HG02973 (cell line): Measurements from ENCODE around the gene NQO2.

ENCODE experiments used
- ATAC-seq: cut with Tn5 transposase; IDR thresholded peaks from one replicate; pipeline ENCODE4 v1.9.1; 2021; ENCODE audit warnings: moderate library complexity; ENCODE audit not compliant: unreplicated experiment

The NQO2 gene, protein sequence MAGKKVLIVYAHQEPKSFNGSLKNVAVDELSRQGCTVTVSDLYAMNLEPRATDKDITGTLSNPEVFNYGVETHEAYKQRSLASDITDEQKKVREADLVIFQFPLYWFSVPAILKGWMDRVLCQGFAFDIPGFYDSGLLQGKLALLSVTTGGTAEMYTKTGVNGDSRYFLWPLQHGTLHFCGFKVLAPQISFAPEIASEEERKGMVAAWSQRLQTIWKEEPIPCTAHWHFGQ

DNA sequence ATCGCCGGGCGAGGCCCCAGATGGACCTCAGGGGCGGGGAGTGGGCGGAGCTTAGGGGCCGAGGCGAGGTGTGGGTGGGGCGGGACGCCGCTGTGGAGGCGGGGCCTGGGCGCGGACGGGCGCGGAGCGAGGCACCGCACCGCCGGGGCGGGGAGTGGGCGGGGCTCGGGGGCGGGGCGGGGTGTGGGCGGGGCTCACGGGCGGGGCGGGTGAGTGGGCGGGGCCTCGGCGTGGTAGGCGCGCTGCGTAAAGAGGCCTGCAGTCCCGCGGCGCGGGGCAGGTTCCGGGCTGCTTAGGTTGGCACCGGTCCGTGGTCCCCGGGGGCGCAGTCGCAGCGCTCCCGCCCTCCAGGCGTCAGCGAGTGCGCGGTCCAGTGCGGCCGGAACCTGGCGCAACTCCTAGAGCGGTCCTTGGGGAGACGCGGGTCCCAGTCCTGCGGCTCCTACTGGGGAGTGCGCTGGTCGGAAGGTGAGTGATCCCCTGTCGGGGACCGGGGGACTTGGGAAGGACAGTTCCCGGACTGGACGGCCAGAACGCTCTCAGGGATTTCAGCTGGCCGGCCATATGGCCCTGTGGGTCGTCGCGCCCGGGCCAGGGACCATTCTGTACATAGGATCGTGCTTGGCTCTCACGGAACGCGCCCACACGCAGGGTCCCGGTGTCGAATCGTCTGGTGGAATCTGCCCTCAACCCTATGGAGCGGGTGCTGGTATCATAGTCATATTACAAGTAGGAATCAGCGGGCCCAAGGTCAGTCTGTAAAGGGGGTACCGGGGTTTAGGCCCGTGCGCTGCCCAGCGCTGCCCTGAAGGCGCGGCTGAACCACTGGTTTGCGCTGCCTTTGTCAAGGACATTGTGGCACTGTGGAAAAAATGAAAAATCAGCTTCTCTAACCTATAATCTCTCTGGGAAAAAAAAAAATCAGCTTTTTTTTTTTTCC is at the start of gene NQO2:
NQO2 (plus strand) TSS at position 277 of the 940 bp plus-strand sequence. CDS start 6,659 bp downstream, outside the sequence.
- peak; percentile 71 for ATAC-seq

DNA sequence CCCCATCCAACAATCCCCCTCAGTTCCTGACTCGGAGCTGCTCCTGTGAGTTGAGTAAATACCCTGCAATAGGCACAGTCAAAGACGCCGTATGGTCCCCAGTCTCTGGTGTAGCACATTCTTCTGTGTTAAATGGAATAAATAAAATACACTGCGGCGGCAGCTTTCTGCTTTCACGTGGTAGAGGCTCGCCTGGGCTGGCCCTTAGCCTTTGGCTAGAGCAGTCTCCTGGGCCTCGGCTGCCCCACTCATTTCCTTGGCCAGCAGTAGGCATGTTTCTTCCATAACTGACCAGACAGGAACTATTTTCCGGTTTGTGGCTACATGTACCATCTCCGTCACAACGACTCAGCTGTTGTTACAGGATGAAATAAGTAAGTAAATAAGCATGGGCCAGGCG is 49.0 kb upstream of the NQO2 start:
- ATAC-seq: no peak

DNA sequence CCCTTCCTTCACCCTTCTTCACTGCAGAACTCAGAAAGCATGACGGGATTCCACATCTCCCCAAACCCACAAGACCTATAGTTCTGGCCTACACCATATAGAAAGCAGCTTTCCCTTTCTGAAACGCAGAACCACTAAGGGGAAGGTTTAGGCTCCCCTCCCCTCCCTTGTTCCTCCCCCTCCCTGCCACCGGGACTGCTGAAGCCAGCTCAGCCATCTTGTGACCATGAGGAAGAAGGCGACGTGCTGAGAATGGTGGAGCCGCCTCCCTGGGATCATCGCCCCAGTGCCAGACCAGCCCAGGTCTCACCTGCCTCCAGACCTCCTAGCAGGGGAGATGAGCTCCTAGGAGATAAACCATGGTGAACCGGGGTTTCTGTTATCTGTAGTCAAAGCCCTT is 48.0 kb upstream of the NQO2 start:
- ATAC-seq: no peak

DNA sequence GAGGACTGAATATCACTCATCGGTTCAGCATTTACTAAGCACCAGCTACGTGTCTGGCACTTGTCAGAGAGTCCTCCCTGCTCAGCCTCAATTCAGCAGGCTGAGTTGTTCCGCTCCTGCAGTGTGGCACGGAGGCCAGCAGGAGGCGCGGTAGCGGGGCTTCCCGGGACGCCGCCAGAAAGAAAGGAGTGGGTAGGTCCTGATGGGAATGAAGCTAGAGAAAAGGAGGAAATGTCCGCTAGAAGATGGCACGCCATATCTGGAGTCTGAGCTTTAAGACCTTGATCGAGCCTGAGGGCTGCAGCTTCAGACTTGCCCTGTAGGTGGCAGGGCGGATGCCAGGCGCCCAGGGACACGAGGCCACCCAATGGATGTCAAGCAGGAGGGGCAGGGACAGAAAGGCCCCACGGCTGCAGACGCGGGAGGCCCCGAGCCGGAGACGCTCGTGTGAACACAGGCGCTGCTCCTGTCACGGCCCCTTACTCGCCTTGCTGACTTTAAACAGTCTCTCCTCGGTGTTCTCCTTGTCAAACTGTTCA is 47.1 kb upstream of the NQO2 start:
- no peak for ATAC-seq

DNA sequence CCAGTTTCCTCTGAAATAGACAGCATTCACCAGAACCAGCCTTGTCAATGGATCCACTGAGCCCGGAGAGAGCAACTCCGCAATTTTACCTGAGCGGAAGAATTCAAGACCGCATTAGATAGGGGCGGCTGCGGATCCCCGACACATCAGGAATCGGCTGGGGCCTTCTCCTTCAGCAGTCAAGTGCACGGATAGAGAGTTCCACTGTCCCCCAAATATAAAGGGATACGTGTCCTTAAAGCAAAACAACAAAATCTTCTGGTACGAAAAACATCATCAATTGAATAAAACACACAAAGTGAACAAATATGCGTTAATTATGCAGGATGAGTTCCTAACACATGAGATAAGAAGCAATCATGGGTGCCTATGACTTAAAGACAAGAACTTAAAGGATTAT is 46.6 kb upstream of the NQO2 start:
- no peak for ATAC-seq

DNA sequence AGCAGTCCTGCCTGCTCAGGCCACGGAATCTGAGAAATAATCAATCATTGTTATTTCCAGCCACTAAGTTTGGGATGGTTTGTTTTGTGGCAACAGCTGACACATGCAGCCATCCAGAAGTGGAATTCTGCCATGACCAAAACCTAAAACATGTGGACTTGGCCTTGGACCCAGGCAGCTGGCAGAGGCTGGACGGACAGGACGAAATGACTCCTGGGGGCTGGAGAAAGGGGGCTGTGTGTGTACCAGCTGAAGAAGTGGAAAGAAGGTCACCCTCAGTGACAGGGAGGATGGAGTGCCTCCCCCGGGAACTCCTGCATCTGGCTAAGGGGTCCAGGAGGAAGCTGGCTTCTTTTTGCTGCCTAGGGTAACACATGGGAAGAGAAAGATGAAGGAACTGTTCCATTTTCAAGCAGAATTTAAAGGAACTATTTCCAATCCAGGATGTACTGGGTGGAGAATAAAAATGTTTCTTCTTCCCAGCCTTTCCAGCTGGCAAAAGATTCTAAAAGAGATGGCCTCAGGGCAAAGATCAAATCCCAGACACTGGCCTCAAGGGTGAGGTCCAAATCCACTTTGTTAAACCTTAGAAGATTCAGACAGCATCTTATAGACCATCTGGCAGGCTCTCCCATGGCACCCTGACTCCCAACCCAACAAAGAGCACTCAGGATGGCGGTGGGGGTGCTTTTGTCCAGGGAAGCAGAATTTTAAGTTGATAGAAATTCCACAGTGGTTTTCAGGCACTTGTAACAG is 42.6 kb upstream of the NQO2 start:
- no peak for ATAC-seq

DNA sequence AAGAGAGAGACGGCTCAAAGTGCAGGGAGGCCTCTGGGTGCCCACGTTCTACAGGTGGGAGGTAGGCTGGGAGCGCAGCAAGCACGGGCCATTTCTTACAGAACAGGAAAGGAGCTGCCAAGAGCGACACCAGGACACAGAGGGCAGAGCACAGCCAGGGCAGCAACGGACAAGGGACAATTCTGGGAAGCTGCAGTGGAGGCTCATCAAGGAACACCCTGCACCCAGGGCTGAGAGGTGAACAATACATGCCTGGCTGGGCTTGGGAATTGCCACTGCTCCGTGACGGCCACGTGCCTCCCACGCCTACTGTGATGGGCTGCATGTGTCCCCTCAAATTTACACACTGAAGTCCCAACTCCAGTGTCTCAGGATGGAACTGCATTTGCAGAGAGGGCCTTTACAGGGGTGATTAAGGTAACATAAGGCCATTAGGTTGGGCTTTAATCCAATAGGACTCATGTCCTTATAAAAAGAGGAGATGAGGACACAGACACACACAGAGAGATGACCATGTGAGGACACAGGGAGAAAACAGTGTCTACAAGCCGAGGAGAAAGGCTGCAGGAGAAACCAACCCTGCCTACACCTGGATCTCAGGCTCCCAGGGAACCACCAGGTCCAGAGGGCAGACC is 41.9 kb upstream of the NQO2 start:
- ATAC-seq: no peak

DNA sequence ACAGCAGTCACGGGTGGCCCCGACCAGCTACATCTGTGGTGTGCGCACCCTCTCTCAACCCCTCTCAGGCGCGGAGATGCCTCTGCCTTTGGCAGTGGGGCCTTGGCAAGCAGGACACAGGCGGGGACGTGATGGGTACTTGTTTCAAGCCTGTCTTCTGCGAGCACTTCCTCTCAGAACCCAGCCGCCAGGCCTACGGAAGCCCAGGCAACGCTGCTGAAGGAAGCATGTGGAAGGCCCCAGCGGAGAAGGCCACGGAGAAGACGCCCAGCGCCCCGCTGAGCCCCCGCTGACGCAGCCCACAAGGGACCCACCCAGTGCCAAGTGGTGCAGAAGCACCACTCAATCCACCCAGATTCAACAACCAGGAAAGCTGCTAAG is 41.4 kb upstream of the NQO2 start:
- no peak for ATAC-seq

DNA sequence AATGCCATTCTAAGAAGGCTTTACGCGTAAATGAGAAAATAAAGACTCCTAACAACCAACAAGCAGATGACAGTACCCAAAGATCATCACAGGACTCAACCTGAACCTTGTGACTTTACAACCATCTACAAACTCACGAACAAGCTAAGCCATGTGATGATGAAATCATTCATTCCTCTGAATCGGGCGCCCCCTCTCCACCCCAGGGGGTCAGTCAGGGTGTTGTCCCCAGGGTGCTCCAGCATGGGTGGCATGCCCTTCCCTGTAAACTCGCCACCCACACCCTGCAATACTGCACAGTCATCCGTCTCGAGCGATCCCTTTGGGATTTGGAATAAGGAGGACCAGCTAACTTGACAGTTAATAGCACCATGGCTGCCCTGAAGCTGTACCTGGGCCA is 40.9 kb upstream of the NQO2 start:
- no peak for ATAC-seq

DNA sequence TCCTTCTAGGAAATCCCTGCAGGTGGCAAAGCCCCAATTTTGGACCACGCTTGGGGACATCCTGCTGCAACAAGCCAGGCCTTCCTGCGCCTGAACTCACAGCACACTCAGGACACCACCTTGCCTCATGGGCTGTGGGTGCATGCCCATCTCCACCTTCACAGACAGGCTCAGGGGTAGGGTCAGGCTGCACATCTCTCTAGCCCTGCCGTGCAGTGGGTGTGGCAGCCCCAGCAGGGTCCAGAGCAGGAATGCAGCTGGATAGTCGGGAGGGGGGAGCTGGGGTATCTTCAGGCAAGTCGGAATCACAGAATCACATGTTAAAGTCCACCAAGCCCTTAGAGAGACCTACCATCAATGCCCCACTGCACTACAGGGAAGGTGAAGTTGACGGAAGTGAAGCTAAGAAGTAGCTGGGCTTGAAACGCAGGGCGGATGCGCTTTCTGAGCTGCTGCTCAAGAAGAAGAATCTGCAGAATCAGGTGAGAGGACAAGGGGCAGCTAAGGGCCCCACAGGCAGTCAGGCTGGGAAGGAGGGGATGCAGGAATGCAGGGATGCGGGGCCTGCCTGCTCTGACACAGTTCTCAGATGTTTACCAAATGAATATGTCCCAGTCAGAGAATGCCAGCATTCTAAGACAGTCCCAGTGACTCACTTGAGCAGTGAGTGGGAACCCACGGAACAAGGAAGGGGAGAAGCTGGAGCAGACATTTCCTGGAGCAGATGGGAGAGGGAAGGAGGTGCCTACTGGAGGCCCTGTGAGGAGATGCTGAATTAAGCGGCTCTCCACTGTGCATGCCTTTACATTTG is 39.6 kb upstream of the NQO2 start:
- no peak for ATAC-seq

DNA sequence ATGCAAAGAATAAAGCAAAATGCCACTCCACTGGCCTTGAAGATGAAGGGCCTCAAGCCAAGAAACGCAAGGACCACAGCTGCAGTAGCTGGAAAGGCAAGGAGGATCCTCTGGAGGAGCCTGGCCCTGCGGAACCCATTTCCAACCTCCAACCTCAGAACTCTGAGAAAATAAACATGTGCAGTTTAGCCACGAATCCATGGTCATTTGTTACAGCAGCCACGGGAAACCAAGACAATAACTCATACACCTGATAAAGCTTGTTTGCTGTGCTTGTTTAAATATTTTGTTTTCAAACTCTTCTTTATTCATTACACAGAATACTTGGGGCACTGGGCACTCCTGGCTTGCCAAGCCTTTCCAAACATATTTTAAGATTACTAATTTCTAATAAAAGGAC is 38.8 kb upstream of the NQO2 start:
- ATAC-seq: no peak

DNA sequence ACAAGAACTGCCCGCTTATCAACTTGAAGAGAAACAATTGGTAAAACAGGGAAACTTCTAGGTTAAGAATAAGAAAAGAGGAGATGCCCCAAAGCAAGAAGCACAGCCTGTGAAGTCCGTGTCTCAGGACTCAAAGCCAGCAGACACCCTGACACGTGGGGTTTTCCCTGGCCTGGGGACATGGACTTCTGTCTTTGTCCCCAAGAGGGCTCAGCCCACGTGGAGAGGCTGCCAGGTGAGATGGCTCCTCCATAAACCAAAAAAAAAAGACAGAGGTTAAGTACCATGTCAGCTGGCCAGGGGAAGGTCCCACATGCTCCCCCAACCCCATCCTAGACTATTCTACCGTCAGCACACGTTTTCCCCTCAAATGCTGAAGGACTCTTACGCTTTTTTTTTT is 38.2 kb upstream of the NQO2 start:
- no peak for ATAC-seq

DNA sequence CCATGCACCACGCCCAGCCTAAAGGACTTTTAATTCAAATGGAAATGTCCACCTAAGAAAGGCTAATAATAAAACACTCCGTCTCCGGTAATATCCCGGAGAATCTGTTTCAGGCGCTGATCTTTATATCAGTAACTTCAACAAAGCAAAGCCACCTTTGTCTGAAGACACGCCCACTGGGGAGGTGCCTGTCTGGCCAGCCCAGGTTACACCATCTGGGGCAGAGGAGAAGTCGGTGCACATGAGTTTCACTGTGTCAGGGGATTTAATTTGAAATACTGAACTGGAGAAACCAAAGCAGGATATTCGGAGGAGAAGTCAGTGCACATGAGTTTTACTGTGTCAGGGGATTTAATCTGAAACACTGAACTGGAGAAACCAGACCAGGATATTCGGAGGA is 37.7 kb upstream of the NQO2 start:
- no peak for ATAC-seq

DNA sequence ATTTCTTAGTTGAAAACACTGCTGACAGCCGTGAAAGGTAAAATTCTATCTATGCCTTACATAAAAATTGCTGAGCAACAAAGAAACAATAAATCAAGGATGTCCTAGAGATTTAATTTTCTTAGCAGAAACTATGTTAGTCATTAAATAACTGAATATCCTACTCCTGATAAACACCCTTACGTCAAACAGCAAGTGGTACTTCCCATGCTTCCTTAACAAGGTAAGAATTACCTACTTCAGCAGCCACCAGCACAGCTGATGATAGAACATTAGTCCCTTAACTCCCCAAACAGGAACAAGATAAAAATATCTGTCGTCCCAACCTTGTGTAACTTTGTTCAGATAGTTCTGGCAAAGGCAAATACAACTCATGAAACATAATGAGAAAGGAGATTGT is 37.1 kb upstream of the NQO2 start:
- no peak for ATAC-seq

DNA sequence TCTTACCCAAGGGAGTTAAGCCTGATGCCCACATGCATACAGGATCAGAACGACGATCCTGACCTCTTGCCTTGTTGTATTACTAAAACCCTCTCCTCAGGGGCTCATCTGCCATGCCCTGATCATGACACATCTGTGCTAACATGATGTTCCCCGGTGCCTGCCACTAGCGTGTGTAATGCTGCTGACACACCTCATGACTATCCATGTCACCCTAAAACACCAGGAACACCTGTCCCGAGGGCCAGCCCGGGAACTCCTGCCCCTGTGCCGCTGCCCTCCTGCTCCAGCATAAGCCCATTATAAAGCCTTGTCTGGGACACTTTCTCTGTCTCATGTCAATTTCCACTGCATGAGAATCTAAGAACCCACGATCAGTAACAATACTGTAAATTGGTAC is 35.9 kb upstream of the NQO2 start:
- no peak for ATAC-seq

DNA sequence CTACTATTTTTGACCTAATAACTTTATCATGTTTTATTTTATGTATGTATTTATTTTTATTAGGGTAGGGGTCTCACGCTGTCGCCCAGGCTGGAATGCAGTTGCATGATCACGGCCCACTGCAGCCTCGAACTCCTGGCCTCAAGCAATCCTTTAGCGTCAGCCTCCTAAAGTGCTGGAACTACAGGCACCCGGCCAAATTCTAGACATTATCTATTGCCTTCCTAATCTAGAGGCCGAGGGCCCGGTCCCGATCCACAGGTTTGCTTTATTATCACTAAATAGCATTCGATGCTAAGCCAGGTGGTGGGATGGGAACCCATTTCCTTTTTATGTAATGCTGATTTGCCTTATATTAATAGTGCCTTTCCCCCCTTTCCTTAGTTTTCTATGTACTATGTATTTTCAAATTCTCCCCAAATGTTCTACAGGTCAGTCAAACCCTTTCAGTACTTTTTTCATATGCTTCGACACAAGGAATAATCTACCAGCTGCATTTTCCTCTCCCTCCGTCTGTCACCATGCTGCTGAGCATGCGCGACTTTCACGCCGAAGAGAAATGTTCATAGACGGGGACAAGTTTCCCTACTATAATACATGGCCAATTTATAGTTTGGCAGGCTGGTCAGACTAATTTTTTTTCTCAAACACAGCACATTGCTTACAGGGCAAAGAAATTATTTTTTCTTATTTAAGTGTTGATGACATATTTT is 34.7 kb upstream of the NQO2 start:
- ATAC-seq: no peak

DNA sequence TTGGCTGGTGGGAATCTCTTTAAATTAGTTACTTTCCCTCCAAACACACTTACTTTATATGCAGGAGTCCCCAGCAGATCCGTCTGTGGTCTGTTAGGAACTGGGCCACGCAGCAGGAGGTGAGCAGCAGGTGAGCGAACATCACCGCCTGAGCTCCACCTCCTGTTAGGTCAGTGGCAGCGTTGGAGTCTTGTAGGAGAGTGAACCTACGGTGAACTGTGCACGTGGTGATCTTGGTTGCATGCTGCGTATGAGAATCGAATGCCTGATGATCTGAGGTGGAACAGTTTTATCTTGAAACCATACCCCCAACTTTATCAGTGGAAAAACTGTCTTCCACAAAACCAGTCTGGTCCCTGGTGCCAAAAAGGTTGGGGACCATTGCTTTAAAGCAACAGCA is 33.3 kb upstream of the NQO2 start:
- ATAC-seq: no peak

DNA sequence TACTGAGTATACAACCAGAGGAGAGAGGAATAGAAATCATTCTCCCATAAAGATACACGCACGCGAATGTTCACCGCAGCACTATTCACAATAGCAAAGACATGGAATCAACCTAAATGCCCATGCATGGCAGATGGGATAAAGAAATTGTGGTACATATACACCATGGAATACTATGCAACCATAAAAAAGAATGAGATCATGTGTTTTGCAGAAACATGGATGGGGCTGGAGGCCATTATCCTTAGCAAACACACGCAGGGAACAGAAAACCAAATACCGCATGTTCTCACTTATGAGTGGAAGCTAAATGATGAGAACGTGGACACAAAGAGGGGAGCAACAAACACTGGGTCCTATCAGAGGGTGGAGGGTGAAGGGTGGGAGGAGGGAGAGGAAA is 31.8 kb upstream of the NQO2 start:
- ATAC-seq: no peak

DNA sequence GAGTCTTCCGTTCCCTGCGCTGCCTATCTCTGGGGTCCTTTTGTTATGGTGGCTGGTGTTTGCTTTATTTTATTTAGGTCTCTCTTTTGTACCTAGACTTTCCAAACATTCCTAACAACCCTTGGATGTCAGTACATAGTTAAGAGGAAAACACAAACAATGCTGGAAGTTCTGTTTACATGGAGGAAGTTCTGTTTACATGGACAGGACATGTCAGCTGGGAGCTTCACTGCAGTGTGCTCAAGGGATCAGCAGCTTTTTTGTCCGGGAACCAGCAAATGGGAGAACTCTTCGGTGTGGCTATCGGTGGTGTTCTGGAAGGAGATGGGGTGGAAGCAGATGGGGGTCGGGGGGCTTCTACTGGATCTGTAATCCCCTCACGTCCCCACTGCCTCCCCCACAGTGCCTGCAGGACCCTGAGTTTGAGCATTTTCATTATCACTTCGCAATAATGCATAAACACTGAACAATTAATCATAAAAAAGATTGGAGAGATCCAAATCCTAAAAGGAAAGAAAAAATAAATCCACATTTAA is 31.0 kb upstream of the NQO2 start:
- no peak for ATAC-seq
